ENCODE data around the gene CCDC33.

Gene CCDC33

DNA sequence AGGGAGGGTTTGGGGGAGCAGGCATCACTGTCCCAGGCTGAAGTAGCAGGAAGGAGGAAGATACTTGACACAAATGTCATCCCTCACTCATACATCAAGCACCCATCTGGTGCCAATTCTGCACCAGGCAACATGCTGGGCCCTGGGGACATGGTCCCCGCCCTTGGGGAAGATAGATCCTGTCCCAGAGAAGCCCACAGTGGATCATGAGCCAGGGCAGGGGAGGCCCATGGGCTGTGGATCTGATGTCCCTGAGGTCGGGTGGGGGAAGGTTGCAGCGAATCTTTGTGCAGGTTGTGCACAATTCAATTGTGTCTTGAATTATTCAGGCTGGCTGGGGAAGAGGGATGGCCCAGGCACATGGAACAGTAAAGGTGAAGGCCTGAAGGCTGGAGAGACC lies 6.4 kb upstream of the CCDC33 start:
- no peak for DNase-seq (ENCODE audit: low spot score)

GRCh38 chr15:74231475-74231874 lies 4.7 kb upstream of the CCDC33 start:
- no peak for DNase-seq (ENCODE audit: low spot score)

GRCh38 chr15:74233373-74233772 lies 2.8 kb upstream of the CCDC33 start:
- no peak for DNase-seq (ENCODE audit: low spot score)

DNA sequence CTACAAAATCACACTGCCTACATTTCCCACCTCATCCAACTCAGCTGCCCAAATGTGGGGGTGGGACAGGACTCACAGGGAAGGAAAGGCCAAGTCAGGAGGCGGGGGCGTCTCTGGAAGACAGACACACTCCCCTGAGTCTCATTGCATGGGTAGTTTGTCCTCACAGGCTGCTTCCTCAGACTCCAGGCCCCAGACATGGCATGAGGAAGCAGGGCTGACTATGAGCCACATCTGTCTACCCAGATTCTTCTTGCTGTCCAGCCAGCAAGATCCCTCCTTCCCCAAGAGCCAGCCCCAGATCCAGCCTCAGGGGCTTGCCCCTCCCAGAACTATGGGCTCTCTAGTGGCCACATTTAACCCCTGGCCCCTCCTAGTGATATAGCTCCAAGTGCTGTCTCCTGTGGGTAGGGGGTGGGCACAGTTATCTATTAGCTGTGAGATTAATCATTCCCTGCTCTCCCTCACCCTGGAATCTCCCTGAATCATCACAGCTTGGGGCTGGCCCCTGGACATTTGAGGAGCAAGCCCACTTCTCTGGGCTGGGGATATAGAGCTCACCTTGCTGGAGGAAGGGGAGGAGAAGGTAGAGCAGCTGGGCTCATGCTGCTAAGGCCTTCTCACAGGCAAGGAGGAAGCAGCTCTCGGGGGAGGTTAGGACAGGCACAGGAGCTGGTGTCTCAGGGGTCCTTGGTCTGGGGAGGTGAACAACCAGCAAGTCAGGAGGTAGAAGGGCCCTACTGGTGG lies 2.1 kb upstream of the CCDC33 start:
- no peak for DNase-seq (ENCODE audit: low spot score)

DNA sequence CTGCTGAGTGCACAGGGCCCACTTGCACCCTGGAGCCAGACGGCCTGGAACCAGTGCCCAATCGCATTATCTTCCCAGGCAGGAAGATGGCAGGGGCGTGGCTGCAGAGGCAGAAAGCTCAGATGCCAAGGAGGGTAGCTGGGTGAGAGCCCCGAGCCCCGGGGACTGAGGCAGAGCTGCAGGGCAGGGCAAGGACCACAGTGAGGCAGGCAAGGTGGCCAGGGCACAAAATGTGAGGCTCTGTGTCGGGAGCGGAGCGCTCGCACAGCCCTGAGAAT lies 1.6 kb upstream of the CCDC33 start:
- DNase-seq (ENCODE audit: low spot score), result no peak

DNA sequence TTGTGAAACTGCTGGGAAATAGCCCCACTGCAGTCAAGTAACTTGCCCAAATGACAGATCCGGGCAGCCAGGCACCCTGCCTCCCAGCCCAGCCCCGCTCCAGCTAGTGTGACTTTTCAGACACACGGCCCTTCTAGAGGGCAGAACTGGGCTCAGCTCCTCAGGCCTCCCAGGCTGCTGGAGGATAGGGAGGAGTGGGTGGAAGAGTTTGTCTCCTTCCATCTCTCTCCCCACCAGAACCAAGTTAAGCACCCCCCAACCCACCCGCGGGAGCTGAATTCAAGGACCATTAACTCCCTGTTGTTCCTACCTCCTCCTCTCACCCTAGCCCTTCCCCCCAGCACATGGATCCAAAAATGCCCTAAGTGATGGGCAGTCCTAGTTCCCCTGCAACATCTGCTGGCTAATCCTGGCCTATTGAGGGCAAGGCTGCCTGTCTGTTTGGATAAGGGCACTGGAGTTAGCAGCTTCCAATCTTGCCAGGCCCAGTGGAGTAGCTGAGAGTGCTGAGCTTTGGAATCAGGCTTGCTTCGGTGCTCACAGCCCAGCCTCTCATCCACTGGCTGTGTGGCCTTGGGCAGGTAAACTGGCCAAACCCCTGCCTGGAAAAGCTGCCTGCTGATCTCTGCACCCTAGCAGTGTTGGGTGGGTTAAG lies 3.1 kb downstream of the CCDC33 start:
- DNase-seq (ENCODE audit: low spot score), result no peak

- peak; percentile 83 for DNase-seq (ENCODE audit: low spot score)
Observed at GRCh38 chr15:74240002-74240568, 4.0 kb downstream of the CCDC33 start.

DNA sequence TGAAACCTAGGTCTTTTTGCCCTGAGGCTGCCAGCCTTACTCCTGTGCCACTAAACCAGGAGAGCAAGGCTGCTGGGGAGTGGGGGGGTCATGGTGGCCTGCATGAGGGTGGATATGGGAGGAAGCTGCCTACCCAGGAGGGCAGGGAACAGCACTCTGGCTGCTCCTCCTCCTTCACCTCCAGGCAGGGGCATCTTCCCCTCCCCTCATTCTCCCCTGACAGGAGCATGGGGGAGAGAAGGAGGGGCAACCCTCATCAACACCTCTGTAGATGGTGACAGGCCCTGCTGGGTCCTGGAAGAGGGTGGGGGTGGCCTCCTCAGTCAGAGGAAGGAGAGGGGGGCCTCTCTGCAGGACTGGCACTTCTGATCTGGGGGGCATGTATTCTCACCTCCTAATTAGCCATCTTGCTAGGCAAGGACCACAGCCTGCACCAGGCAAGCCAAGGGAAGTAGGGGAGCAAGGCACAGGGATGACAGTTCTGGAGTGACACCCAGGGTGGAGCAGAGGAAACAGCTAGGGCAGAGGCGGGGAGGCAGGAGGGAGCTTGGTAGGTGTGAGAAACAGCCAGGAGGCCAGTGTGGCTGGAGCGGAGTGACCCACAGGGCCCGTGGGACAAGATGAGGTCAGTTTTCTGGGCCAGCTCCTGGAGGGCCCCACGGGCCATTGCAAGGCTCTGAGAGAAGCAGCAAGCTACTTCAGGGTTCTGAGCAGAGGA lies 4.9 kb downstream of the CCDC33 start:
- no peak for DNase-seq (ENCODE audit: low spot score)

DNA sequence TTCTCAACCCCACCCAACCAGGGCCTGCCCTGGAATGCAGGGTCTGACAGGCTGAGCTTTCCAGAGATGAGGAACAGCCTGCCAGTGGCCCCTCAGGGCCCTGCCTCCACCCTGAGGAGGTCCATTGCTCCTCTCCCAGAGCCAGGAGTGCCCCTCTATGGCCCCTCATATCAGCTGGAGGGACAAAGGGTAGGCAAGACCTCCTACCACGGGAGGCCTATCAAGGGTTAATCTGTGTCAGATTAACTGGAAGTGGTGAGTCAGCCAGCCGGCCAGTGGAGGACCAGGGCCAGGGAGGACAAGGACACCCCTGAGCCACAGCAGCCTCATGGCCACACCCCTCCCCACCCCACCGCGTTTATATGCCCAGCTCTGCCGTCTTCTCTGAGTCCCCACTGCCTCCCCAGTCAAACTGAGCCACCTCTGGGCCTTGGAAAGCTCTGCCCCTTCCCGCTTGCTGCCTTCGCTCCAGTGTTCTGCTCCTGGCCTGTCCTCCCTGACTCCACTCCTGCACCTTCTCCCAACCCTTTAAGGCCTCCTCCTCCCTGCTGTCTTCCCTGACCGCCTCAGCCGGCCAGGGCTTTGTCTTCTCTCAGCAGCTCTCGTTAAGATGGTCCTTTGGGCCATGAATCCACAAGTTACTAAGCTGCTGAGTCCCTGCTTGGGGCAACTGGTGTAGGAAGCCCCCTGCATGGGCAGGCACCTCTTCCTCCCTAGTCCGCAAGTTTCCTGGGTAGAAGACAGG lies 6.5 kb downstream of the CCDC33 start:
- DNase-seq (ENCODE audit: low spot score), result peak; percentile 44

- DNase-seq (ENCODE audit: low spot score), result no peak
Observed at GRCh38 chr15:74243431-74243830, 7.3 kb downstream of the CCDC33 start.

DNA sequence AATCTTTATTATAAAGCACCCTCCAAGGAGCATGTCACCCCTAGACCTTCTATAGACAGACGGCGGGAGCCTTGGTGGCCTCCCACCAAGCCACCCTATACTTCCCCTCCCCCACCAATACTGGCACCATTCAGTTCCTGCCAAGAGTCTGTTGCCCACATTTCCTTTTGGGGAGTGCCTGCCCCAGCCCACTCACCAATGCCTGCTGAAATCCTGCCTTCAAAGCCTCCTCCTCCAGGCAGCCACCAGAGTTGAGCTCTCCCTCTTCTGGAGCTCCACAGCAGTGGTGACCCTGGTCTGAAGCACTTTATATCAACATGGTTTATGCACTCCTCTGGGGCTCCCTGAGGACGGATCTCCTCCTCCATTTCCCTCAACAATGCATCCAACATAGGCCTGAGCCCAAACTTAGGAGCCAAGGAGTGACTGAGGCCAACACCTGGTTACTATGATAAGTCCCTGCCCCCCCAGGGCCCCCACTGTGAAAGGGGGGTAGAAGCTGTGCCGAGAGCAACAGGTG lies 8.8 kb downstream of the CCDC33 start:
- DNase-seq (ENCODE audit: low spot score), result no peak

GRCh38 chr15:74245342-74245931 lies 9.3 kb downstream of the CCDC33 start:
- peak; percentile 37 for DNase-seq (ENCODE audit: low spot score)

- no peak for DNase-seq (ENCODE audit: low spot score)
Observed at GRCh38 chr15:74250266-74250665, 14.1 kb downstream of the CCDC33 start.

- no peak for DNase-seq (ENCODE audit: low spot score)
Observed at GRCh38 chr15:74251131-74251811, 15.1 kb downstream of the CCDC33 start.

- no peak for DNase-seq (ENCODE audit: low spot score)
Observed at GRCh38 chr15:74252291-74252690, 16.2 kb downstream of the CCDC33 start.

GRCh38 chr15:74252721-74253120 lies 16.6 kb downstream of the CCDC33 start:
- DNase-seq (ENCODE audit: low spot score), result no peak

DNA sequence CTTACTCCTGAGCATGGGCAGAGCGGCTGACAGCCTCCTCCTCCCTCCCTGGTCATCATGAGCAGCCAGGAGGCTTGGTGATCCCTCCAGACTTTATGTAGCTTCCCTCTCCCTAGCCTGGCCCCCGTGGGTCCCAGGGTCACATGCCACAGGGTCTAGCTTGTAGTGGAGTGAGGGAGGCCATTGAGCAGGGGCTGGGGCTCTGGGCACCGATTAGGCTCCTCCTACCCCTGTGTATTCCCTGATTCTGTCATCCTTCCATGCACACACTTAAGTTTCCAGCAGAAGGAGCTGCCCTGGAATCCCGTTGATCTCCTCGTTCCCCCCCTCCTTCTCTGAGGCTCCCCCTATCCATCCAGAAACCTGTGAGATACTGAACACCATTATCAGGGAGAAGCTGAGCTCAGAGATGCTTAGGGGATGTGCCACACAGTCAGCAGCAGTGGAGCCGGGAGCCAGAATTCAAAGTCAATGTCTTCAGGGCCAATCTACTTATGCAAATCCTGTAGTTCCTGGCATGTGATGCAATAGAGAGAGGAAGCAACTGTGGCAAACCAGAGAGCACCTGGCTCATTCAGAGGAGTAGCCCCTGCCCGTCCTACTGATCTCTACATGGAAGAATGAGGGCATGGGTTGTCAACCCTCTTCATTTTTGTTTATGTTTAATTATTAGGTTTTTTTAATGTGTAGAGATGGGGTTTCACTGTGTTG lies 17.2 kb downstream of the CCDC33 start:
- DNase-seq (ENCODE audit: low spot score), result no peak

GRCh38 chr15:74257105-74257504 lies 21.0 kb downstream of the CCDC33 start:
- no peak for DNase-seq (ENCODE audit: low spot score)

- no peak for DNase-seq (ENCODE audit: low spot score)
Observed at GRCh38 chr15:74257623-74258022, 21.5 kb downstream of the CCDC33 start.

Data from SW480 (cell line).